H1 (cell line): Measurements from ENCODE around the gene C3orf38. TPM values are rescaled to one million over a fixed set of nuclear protein-coding genes. Genes with fewer than 3 reads are reported as not detected.

ENCODE experiments used
- CTCF ChIA-PET: fragments of 300-600 bp; sonication (Branson Sonifier 250); formaldehyde crosslinking; loops from one replicate; lab custom pipeline; 2021; ENCODE audit not compliant: partially characterized antibody; lab: Charles Lee
- POLR2A ChIA-PET: fragments of 300-600 bp; sonication (Branson Sonifier 250); formaldehyde crosslinking; loops from one replicate; lab custom pipeline; 2021; ENCODE audit warnings: inconsistent platforms; ENCODE audit not compliant: partially characterized antibody; lab: Charles Lee
- DNase-seq, 2 experiments: peaks; one replicate each; pipeline versions ENCODE4 v3.0.0 to v3.0.0-alpha.2; 2010 to 2022; ENCODE audit warnings: low spot score in 2 of 2, low read depth in 1 of 2, mixed read lengths in 1 of 2
- FAIRE-seq: peaks from 2 replicates; lab custom pipeline; 2011; peaks lifted over from hg19 to GRCh38; lab: Jason Lieb, UNC
- H2AFZ ChIP-seq: 2 replicates; pipeline ENCODE4 v1.8.1; 2012; ENCODE audit warnings: low read length, inconsistent platforms
- H2AK5ac ChIP-seq: 2 replicates; pipeline ENCODE4 v1.6.1; 2013; ENCODE audit warnings: low read depth, low read length
- H2BK120ac ChIP-seq: replicated peaks from 2 replicates; pipeline ENCODE3; 2013; ENCODE audit warnings: low read depth, low read length, inconsistent platforms
- H2BK12ac ChIP-seq: 2 replicates; pipeline ENCODE4 v1.6.1; 2013; ENCODE audit warnings: low read depth, low read length
- H2BK15ac ChIP-seq: 2 replicates; pipeline ENCODE4 v1.6.1; 2013; ENCODE audit warnings: low read length
- H2BK20ac ChIP-seq: 2 replicates; pipeline ENCODE4 v1.6.1; 2013; ENCODE audit warnings: low read length
- H2BK5ac ChIP-seq: 2 replicates; pipeline ENCODE4 v1.6.1; 2013; ENCODE audit warnings: low read depth, low read length
- H3K14ac ChIP-seq: 2 replicates; pipeline ENCODE4 v1.6.1; 2013; ENCODE audit warnings: inconsistent platforms; ENCODE audit not compliant: insufficient read length
- H3K18ac ChIP-seq: 2 replicates; pipeline ENCODE4 v1.6.1; 2013; ENCODE audit warnings: low read length; ENCODE audit errors: extremely low read depth
- H3K23ac ChIP-seq: 2 replicates; pipeline ENCODE4 v1.6.1; 2013; ENCODE audit warnings: inconsistent platforms; ENCODE audit not compliant: insufficient read length
- H3K23me2 ChIP-seq: 2 replicates; pipeline ENCODE4 v1.6.1; 2013; ENCODE audit warnings: low read depth, low read length
- H3K27ac ChIP-seq: 2 replicates; pipeline ENCODE4 v1.6.1; 2011; ENCODE audit warnings: low read depth, low read length, inconsistent platforms
- H3K27me3 ChIP-seq, 4 experiments: replicated peaks in 1 of 4; 1 replicate in 1 of 4; 2 replicates in 3 of 4; pipeline versions ENCODE4 v1.6.1 to v1.8.1; 2011 to 2013; ENCODE audit warnings: low read length in 3 of 4, mild to moderate bottlenecking in 3 of 4, inconsistent platforms in 2 of 4, mixed read lengths in 2 of 4, moderate library complexity in 1 of 4; ENCODE audit not compliant: control insufficient read depth in 3 of 4, insufficient read depth in 3 of 4; ENCODE audit errors: extremely low read depth in 1 of 4
- H3K36me3 ChIP-seq, 4 experiments: 2 replicates each; pipeline versions ENCODE4 v1.6.1 to v1.8.1; 2011 to 2013; ENCODE audit warnings: mild to moderate bottlenecking in 4 of 4, low read length in 3 of 4, moderate library complexity in 2 of 4, control low read depth in 1 of 4, inconsistent platforms in 1 of 4; ENCODE audit not compliant: insufficient read depth in 4 of 4, control insufficient read depth in 2 of 4
- H3K4ac ChIP-seq: replicated peaks from 2 replicates; pipeline ENCODE3; 2013; ENCODE audit warnings: low read length, low read depth, mixed read lengths, inconsistent platforms; ENCODE audit not compliant: insufficient read length
- H3K4me1 ChIP-seq, 4 experiments: replicated peaks in 1 of 4; 1 replicate in 1 of 4; 2 replicates in 3 of 4; pipeline versions ENCODE4 v1.6.1 to v1.8.1; 2011 to 2013; ENCODE audit warnings: low read length in 3 of 4, inconsistent platforms in 2 of 4, mixed read lengths in 1 of 4; ENCODE audit not compliant: insufficient read depth in 4 of 4, control insufficient read depth in 3 of 4
- H3K4me2 ChIP-seq, 2 experiments: 2 replicates each; pipeline versions ENCODE4 v1.6.1 to v1.8.1; 2011 to 2013; ENCODE audit warnings: low read depth in 2 of 2, low read length in 2 of 2, control low read depth in 1 of 2, inconsistent platforms in 1 of 2, mild to moderate bottlenecking in 1 of 2; ENCODE audit not compliant: insufficient read depth in 1 of 2
- H3K4me3 ChIP-seq, 4 experiments: fragments of 200-600, 300-600 bp in 1 of 4; sonication (generic), shearing (Covaris generic), sonication (Bioruptor Twin) in 1 of 4; 2 replicates each; pipeline versions ENCODE4 v1.5.1 to v1.8.1; 2011 to 2016; ENCODE audit warnings: low read length in 4 of 4, low read depth in 3 of 4, control low read depth in 2 of 4, inconsistent platforms in 2 of 4, mild to moderate bottlenecking in 2 of 4, mixed read lengths in 1 of 4, moderate library complexity in 1 of 4; ENCODE audit not compliant: insufficient read depth in 2 of 4; ENCODE audit errors: extremely low read depth in 1 of 4
- H3K56ac ChIP-seq: replicated peaks from 2 replicates; pipeline ENCODE3; 2013; ENCODE audit warnings: low read depth, mild to moderate bottlenecking, mixed read lengths, low read length, inconsistent platforms; ENCODE audit not compliant: insufficient read length
- H3K79me1 ChIP-seq: 2 replicates; pipeline ENCODE4 v1.6.1; 2013; ENCODE audit warnings: low read depth, low read length, control low read depth
- H3K79me2 ChIP-seq, 2 experiments: 2 replicates each; pipeline versions ENCODE4 v1.6.1 to v1.8.1; 2012 to 2013; ENCODE audit warnings: low read length in 2 of 2, mild to moderate bottlenecking in 2 of 2, inconsistent platforms in 1 of 2; ENCODE audit not compliant: insufficient read depth in 2 of 2, control insufficient read depth in 1 of 2
- H3K9ac ChIP-seq, 4 experiments: replicated peaks in 1 of 4; 1 replicate in 1 of 4; 2 replicates in 3 of 4; pipeline versions ENCODE4 v1.6.1 to v1.8.1; 2011 to 2013; ENCODE audit warnings: low read depth in 3 of 4, low read length in 3 of 4, control low read depth in 2 of 4, mild to moderate bottlenecking in 2 of 4, moderate library complexity in 2 of 4, inconsistent platforms in 1 of 4; ENCODE audit errors: extremely low read depth in 1 of 4
- H3K9me3 ChIP-seq, 2 experiments: 2 replicates each; pipeline versions ENCODE4 v1.6.1 to v1.8.1; 2012 to 2013; ENCODE audit warnings: mild to moderate bottlenecking in 2 of 2, moderate library complexity in 2 of 2, control low read depth in 1 of 2, inconsistent platforms in 1 of 2, low read depth in 1 of 2, low read length in 1 of 2, mixed read lengths in 1 of 2; ENCODE audit not compliant: insufficient read depth in 2 of 2
- H4K20me1 ChIP-seq, 2 experiments: replicated peaks in 1 of 2; 2 replicates each; pipeline versions ENCODE3 to v1.8.1; 2011 to 2013; ENCODE audit warnings: inconsistent platforms in 2 of 2, low read length in 2 of 2, mild to moderate bottlenecking in 1 of 2; ENCODE audit not compliant: insufficient read depth in 2 of 2, control insufficient read depth in 1 of 2
- H4K5ac ChIP-seq: 2 replicates; pipeline ENCODE4 v1.6.1; 2013; ENCODE audit warnings: low read length, low read depth, mixed read lengths, inconsistent platforms; ENCODE audit not compliant: insufficient read length
- H4K8ac ChIP-seq: 2 replicates; pipeline ENCODE4 v1.8.0; 2013; ENCODE audit warnings: mild to moderate bottlenecking, moderate library complexity, low read length, inconsistent platforms; ENCODE audit not compliant: insufficient read depth; ENCODE audit errors: extremely low read depth
- H4K91ac ChIP-seq: replicated peaks from 2 replicates; pipeline ENCODE3; 2013; ENCODE audit warnings: low read length, mixed read lengths, inconsistent platforms; ENCODE audit not compliant: insufficient read length
- KDM4A ChIP-seq: IDR thresholded peaks from one replicate; pipeline ENCODE4 v1.7.1; 2012; ENCODE audit warnings: low read depth, mild to moderate bottlenecking, moderate library complexity, low read length, inconsistent platforms; ENCODE audit not compliant: severe bottlenecking
- SAP30 ChIP-seq: fragments of 300-600 bp; sonication (generic); IDR thresholded peaks from 2 replicates; pipeline ENCODE4 v1.7.1; 2012; ENCODE audit warnings: low read length, moderate library complexity, mild to moderate bottlenecking, inconsistent platforms; ENCODE audit not compliant: insufficient read depth, insufficient replicate concordance
- SIN3A ChIP-seq, 2 experiments: IDR thresholded peaks in 1 of 2; conservative IDR thresholded peaks in 1 of 2; 2 replicates each; pipeline ENCODE4 v1.6.1; 2011 to 2012; ENCODE audit warnings: low read length in 2 of 2, improper control_type of control experiment in 1 of 2, low read depth in 1 of 2, mild to moderate bottlenecking in 1 of 2
- USF2 ChIP-seq: IDR thresholded peaks from 2 replicates; pipeline ENCODE4 v1.6.1; 2011; ENCODE audit warnings: low read length, improper control_type of control experiment
- WGBS, 2 experiments: shearing (Covaris generic) in 1 of 2; methylation state at CpG; one replicate each; pipeline versions ENCODE4 v1.1.6 to v1.1.7; 2013 to 2015; ENCODE audit warnings: low lambda C conversion rate in 2 of 2, mixed read lengths in 2 of 2, inconsistent platforms in 1 of 2, low coverage in 1 of 2, missing lambda C conversion rate in 1 of 2; ENCODE audit not compliant: insufficient replicate concordance in 2 of 2, insufficient coverage in 1 of 2, insufficient read length in 1 of 2; ENCODE audit errors: extremely low coverage in 1 of 2, missing lambda C conversion rate in 1 of 2; 5-methylcytosine and 5-hydroxymethylcytosine counted together
- long read RNA-seq, 2 experiments: library from RNA in 1 of 2; library from capped mRNA in 1 of 2; stranded (forward); transcript quantifications; one replicate each; pipeline ENCODE4 v2.0.0, GENCODE V29; 2021; ENCODE audit warnings: inconsistent platforms in 1 of 2
- polyA minus RNA-seq, 3 experiments: library from RNA; depleted of rRNA, polyadenylated mRNA; stranded (reverse); fragments of >200 nt; gene quantifications; 1 replicate in 2 of 3; 2 replicates in 1 of 3; pipeline ENCODE4 v1.2.3, GENCODE V29; 2011
- polyA plus RNA-seq, 7 experiments: library from polyadenylated mRNA; depleted of rRNA in 3 of 7; stranded (reverse) in 5 of 7; unstranded in 2 of 7; fragments of >200 nt in 5 of 7; fragments of 200-250 nt in 2 of 7; gene quantifications; 1 replicate in 5 of 7; 2 replicates in 1 of 7; 4 replicates in 1 of 7; pipeline versions ENCODE4 v1.2.1 to v1.2.3, GENCODE V29; 2011 to 2013; ENCODE audit warnings: missing spikeins in 2 of 7, mixed read lengths in 2 of 7
- total RNA-seq: library from RNA; stranded (reverse); fragmentation: NEBNext Ultra II Directional; extraction: Animal tissue kit (Norgen Biotek cat#: 25700); gene quantifications from 2 replicates; pipeline ENCODE4 v1.2.1, GENCODE V29; 2021

The C3orf38 gene
- total RNA-seq (31.0 and 32.1 TPM in 2 replicates), polyA plus RNA-seq (2011; rRNA removed) (4.7 and 8.6 TPM in 2 replicates), polyA minus RNA-seq (2011; rRNA and poly(A)+ RNA removed) (22.4 and 25.8 TPM in 2 replicates)
- polyA plus RNA-seq (2011; cell fraction: cytosol; rRNA removed): 9.0 TPM
- 3.5 TPM for polyA plus RNA-seq (2011; cell fraction: nucleus; rRNA removed)
- 11.2 to 20.9 TPM (median 13.8 TPM) in 4 replicates for polyA plus RNA-seq (2012, experiment 1 of 2)
- polyA plus RNA-seq (2012, experiment 2 of 2): 1.6 TPM
- polyA plus RNA-seq (2013, experiment 1 of 2): 18.4 TPM
- polyA plus RNA-seq (2013, experiment 2 of 2): 17.5 TPM
- polyA minus RNA-seq (2011; cell fraction: cytosol; rRNA and poly(A)+ RNA removed): 19.2 TPM
- polyA minus RNA-seq (2011; cell fraction: nucleus; rRNA and poly(A)+ RNA removed): 25.4 TPM
- long read RNA-seq, experiment 1, transcript C3orf38-201 (3 exons, 2,633 nt): major isoform, 16 of 30 reads
- long read RNA-seq, experiment 1, partial matches to known transcripts: 3 of 30 reads
- long read RNA-seq, experiment 1, other reads (novel, unspliced or antisense): 11 of 30 reads
- long read RNA-seq, experiment 2, transcript C3orf38-201 (3 exons, 2,633 nt): major isoform, 21 of 26 reads
- long read RNA-seq, experiment 2, partial matches to known transcripts: 0 of 26 reads
- long read RNA-seq, experiment 2, other reads (novel, unspliced or antisense): 5 of 26 reads

GRCh38 chr3:88149509-88150362 lies at the start of gene C3orf38:
C3orf38 (plus strand) TSS chr3:88149959; CDS start chr3:88150053, 94 bp downstream.
- FAIRE-seq (peak; percentile 48), DNase-seq (peak; percentile 64 to 84)
- H4K20me1 ChIP-seq: peaks cover 0 to 2% of the 10 kb centered on the region in 2 experiments
- H3K56ac ChIP-seq: peak within 1 kb of the TSS; percentile 97
- H3K4me1 ChIP-seq: no peaks in the 10 kb centered on the region
- H3K23ac ChIP-seq: no peak within 1 kb of the TSS
- peak within 1 kb of the TSS; percentile 99 for H4K8ac ChIP-seq
- peak within 1 kb of the TSS; percentile 60; the same call in 1 of the 2 replicates for H2BK12ac ChIP-seq
- peak within 1 kb of the TSS; percentile 75 to 99 (median 96) for H3K4me3 ChIP-seq
- H3K79me1 ChIP-seq: no peaks in the 10 kb centered on the region
- ChIA-PET CTCF (interaction anchor here (0.8 to 2.0 kb wide), 5 partner anchors 23 to 145 kb away, joined by 3 to 6 read pairs (median 3); partner anchors contain the start of gene CGGBP1), POLR2A (interaction anchor here (0.8 to 3.5 kb wide), 7 partner anchors 11 to 91 kb away, joined by 3 to 19 read pairs (median 7); partner anchors contain the start of genes CGGBP1 and ZNF654)
- peak within 1 kb of the TSS; percentile 92 for H2BK5ac ChIP-seq
- peak within 1 kb of the TSS; percentile 97 for H2AFZ ChIP-seq
- H3K79me2 ChIP-seq: peaks cover 3 to 79% of the 10 kb centered on the region in 2 experiments; a peak in 3 of 4 replicates
- H3K9ac ChIP-seq: peak within 1 kb of the TSS; percentile 93 to 98 (median 94)
- no peak within 1 kb of the TSS for H2BK20ac ChIP-seq
- peak within 1 kb of the TSS; percentile 75 to 78 for H3K4me2 ChIP-seq
- peak within 1 kb of the TSS; percentile 100 for H4K91ac ChIP-seq
- no peak within 1 kb of the TSS for H3K14ac ChIP-seq
- peaks cover 4 to 15% (median 8%) of the 10 kb centered on the region in 4 experiments; a peak in 6 of 8 replicates for H3K36me3 ChIP-seq
- peaks cover 2% of the 10 kb centered on the region; the same call in 1 of the 2 replicates for H3K23me2 ChIP-seq
- H2BK15ac ChIP-seq: peak within 1 kb of the TSS; percentile 83; the same call in 1 of the 2 replicates
- H4K5ac ChIP-seq: peak within 1 kb of the TSS; percentile 98
- peak within 1 kb of the TSS; percentile 100 for H3K4ac ChIP-seq
- H3K9me3 ChIP-seq: no peaks in the 10 kb centered on the region
- 1% methylated on average over 54 of the region's 57 CpGs; no CpG with 5 or more reads in 1 of the 2 experiments for WGBS, 2 experiments
- H2BK120ac ChIP-seq: no peak within 1 kb of the TSS
- no peaks in the 10 kb centered on the region for H3K27me3 ChIP-seq
- H3K18ac ChIP-seq: peak within 1 kb of the TSS; percentile 94
- H2AK5ac ChIP-seq: 0 out of 2 replicates have a peak within 1 kb of the TSS, but pooled peaks have one; percentile 1
- peak within 1 kb of the TSS; percentile 97 for H3K27ac ChIP-seq
- peak; percentile 94 for TF ChIP-seq KDM4A
- no peak for TF ChIP-seq SAP30
- no peak for TF ChIP-seq USF2
- TF ChIP-seq SIN3A (conservative IDR thresholded peaks at IDR 0.05 in 1 of 2, IDR thresholded peaks at IDR 0.05 in 1 of 2; ENCODE audit: low read depth in 1 of 2, low read length in 2 of 2): peak; percentile 61 to 63; a peak in 2 of 4 replicates
